Mesodermal cell (in vitro differentiated cells): ENCODE results near the gene FAM20A.

Experiments used
- H3K27ac ChIP-seq: 2 replicates; pipeline ENCODE4 v1.7.0; 2013; ENCODE audit warnings: mild to moderate bottlenecking, low read depth, low read length, moderate library complexity; ENCODE audit not compliant: severe bottlenecking
- H3K36me3 ChIP-seq: 2 replicates; pipeline ENCODE4 v1.7.1; 2013; ENCODE audit warnings: mild to moderate bottlenecking, low read length, moderate library complexity; ENCODE audit not compliant: control insufficient read depth, insufficient read depth
- H3K4me1 ChIP-seq: one replicate; pipeline ENCODE4 v1.7.1; 2013; ENCODE audit warnings: mild to moderate bottlenecking, low read length; ENCODE audit not compliant: insufficient read depth, control insufficient read depth, poor library complexity, severe bottlenecking
- H3K4me3 ChIP-seq: 2 replicates; pipeline ENCODE4 v1.7.0; 2013; ENCODE audit warnings: low read length, control low read depth, mild to moderate bottlenecking; ENCODE audit not compliant: insufficient read depth, poor library complexity, severe bottlenecking; ENCODE audit errors: extremely low read depth
- H3K9me3 ChIP-seq: 2 replicates; pipeline ENCODE4 v1.7.1; 2013; ENCODE audit warnings: mild to moderate bottlenecking, low read length, moderate library complexity; ENCODE audit not compliant: control insufficient read depth
- WGBS, 2 experiments: methylation state at CpG; one replicate each; pipeline ENCODE4 v1.1.5; 2013; ENCODE audit warnings: missing lambda C conversion rate in 2 of 2; ENCODE audit not compliant: insufficient coverage in 2 of 2; 5-methylcytosine and 5-hydroxymethylcytosine counted together

Gene FAM20A

DNA sequence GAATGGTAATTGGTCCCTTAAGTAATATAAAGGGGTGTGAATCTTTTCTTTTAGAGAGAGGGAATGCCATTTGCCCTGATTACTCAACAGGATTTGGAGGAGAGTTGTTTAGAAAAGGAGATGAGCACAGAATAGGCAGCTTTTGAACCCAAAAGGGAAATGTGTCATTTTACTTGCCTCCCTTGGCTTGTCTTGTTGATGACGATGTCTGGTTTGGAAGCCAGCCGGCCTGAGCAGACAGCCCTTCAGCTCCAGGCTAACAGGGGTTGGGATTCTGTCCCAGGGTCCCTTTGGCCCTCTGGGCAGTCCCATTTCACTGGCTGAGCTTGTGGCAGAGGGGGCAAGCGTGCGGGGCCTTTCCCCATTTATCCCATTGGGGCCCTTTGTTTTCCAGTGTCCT lies 111.2 kb downstream of the FAM20A start:
- WGBS, 2 experiments: 82 to 83% methylated on average over 4 of the region's 4 CpGs
- Histone ChIP-seq H3K36me3 (no peaks in the 10 kb centered on the region), H3K4me1 (no peaks in the 10 kb centered on the region), H3K4me3 (no peak overlapping the region), H3K27ac (no peak overlapping the region), H3K9me3 (no peaks in the 10 kb centered on the region)
